ENCODE data around the gene THUMPD3. TPM values are rescaled to one million over a fixed set of nuclear protein-coding genes. Genes with fewer than 3 reads are reported as not detected.

THUMPD3 gene
- total and polyA plus RNA-seq, 4 donors = 20.1 to 24.5 (median 21.6) TPM

GRCh38 chr3:9428411-9428810, 65.6 kb downstream of the THUMPD3 start:
- Histone ChIP-seq H3K27me3 (ENCODE audit: control insufficient read depth in 4 of 4, insufficient read depth in 4 of 4, low read length in 3 of 4) (no peaks in the 10 kb centered on the region), H3K36me3 (ENCODE audit: control insufficient read depth in 4 of 4, insufficient read depth in 3 of 4, low read depth in 1 of 4, low read length in 3 of 4) (peaks cover 11 to 47% (median 42%) of the 10 kb centered on the region in 4 donors), H3K4me3 (ENCODE audit: low read depth in 1 of 3, low read length in 3 of 3) (no peak overlapping the region), H3K4me1 (ENCODE audit: control insufficient read depth in 4 of 4, insufficient read depth in 4 of 4, low read length in 3 of 4) (peaks cover 3 to 43% (median 33%) of the 10 kb centered on the region in 4 donors), H3K27ac (ENCODE audit: low read depth in 1 of 2, low read length in 2 of 2) (peak overlapping the region in 1 of 2 donors; percentile 38), H3K9me3 (ENCODE audit: control insufficient read depth in 4 of 4, low read length in 3 of 4) (no peaks in the 10 kb centered on the region), H3K9ac (ENCODE audit: low read depth in 1 of 2, low read length in 2 of 2) (no peak overlapping the region)
- TF ChIP-seq HNF4A (conservative IDR thresholded peaks at IDR 0.05) (peak in 1 of 2 donors; percentile 11), EGR1 (IDR thresholded peaks at IDR 0.05; ENCODE audit: low read depth in 2 of 2) (no peak), RXRA (IDR thresholded peaks at IDR 0.05) (peak in 1 of 2 donors; percentile 15), RAD21 (IDR thresholded peaks at IDR 0.05) (peak in 1 of 2 donors; percentile 4)
- DNase-seq (ENCODE audit: low spot score) = no peak

- DNase-seq (ENCODE audit: low spot score) = no peak
- Histone ChIP-seq H3K4me1 (ENCODE audit: control insufficient read depth in 4 of 4, insufficient read depth in 4 of 4, low read length in 3 of 4) (peaks cover 0 to 28% (median 20%) of the 10 kb centered on the region in 4 donors), H3K27ac (ENCODE audit: low read depth in 1 of 2, low read length in 2 of 2) (no peak overlapping the region), H3K4me3 (ENCODE audit: low read depth in 1 of 3, low read length in 3 of 3) (no peak overlapping the region), H3K27me3 (ENCODE audit: control insufficient read depth in 4 of 4, insufficient read depth in 4 of 4, low read length in 3 of 4) (no peaks in the 10 kb centered on the region), H3K9ac (ENCODE audit: low read depth in 1 of 2, low read length in 2 of 2) (no peak overlapping the region), H3K36me3 (ENCODE audit: control insufficient read depth in 4 of 4, insufficient read depth in 3 of 4, low read depth in 1 of 4, low read length in 3 of 4) (peaks cover 12 to 67% (median 64%) of the 10 kb centered on the region in 4 donors), H3K9me3 (ENCODE audit: control insufficient read depth in 4 of 4, low read length in 3 of 4) (no peaks in the 10 kb centered on the region)
- TF ChIP-seq RAD21 (IDR thresholded peaks at IDR 0.05) (no peak), RXRA (IDR thresholded peaks at IDR 0.05) (no peak), ATF3 (IDR thresholded peaks at IDR 0.05) (no peak), REST (IDR thresholded peaks at IDR 0.05) (no peak), CTCF (IDR thresholded peaks at IDR 0.05; ENCODE audit: low read depth, low read length, missing input control) (no peak), NR2F2 (IDR thresholded peaks at IDR 0.05) (no peak), FOXA1 (IDR thresholded peaks at IDR 0.05) (no peak)
- 93% methylated on average over 3 of the region's 3 CpGs for WGBS
These were observed 67.9 kb downstream of the THUMPD3 start for GRCh38 chr3:9430733-9431132.

GRCh38 chr3:9433627-9434521, 71.0 kb downstream of the THUMPD3 start:
- 92% methylated on average over 15 of the region's 15 CpGs for WGBS
- Histone ChIP-seq H3K27me3 (ENCODE audit: control insufficient read depth in 4 of 4, insufficient read depth in 4 of 4, low read length in 3 of 4) (no peaks in the 10 kb centered on the region), H3K4me3 (ENCODE audit: low read depth in 1 of 3, low read length in 3 of 3) (no peak overlapping the region), H3K9me3 (ENCODE audit: control insufficient read depth in 4 of 4, low read length in 3 of 4) (no peaks in the 10 kb centered on the region), H3K36me3 (ENCODE audit: control insufficient read depth in 4 of 4, insufficient read depth in 3 of 4, low read depth in 1 of 4, low read length in 3 of 4) (peaks cover 15 to 87% (median 82%) of the 10 kb centered on the region in 4 donors), H3K4me1 (ENCODE audit: control insufficient read depth in 4 of 4, insufficient read depth in 4 of 4, low read length in 3 of 4) (peaks cover 0 to 9% (median 4%) of the 10 kb centered on the region in 4 donors), H3K9ac (ENCODE audit: low read depth in 1 of 2, low read length in 2 of 2) (no peak overlapping the region), H3K27ac (ENCODE audit: low read depth in 1 of 2, low read length in 2 of 2) (no peak overlapping the region)
- no peak for DNase-seq (ENCODE audit: low spot score)
- TF ChIP-seq SP1 (IDR thresholded peaks at IDR 0.05) = no peak
- TF ChIP-seq JUND (IDR thresholded peaks at IDR 0.05) = no peak
- TF ChIP-seq HNF4G (IDR thresholded peaks at IDR 0.05) = no peak
- no peak for TF ChIP-seq FOXA2 (IDR thresholded peaks at IDR 0.05)
- no peak for TF ChIP-seq TAF1 (conservative IDR thresholded peaks at IDR 0.05)
- no peak for TF ChIP-seq RXRA (IDR thresholded peaks at IDR 0.05)
- no peak for TF ChIP-seq RAD21 (IDR thresholded peaks at IDR 0.05)
- no peak for TF ChIP-seq HNF4A (conservative IDR thresholded peaks at IDR 0.05)
- TF ChIP-seq REST (IDR thresholded peaks at IDR 0.05) = no peak
- TF ChIP-seq MAX (IDR thresholded peaks at IDR 0.05) = no peak
- no peak for TF ChIP-seq FOXA1 (IDR thresholded peaks at IDR 0.05)
